ENCODE data around the gene RPS6KA2.
A peak's percentile ranks its signal among the peaks of the same experiment; 100 is the strongest.
"Not testable (repeated sequence)": the region's sequence is repeated elsewhere in the genome, so short reads cannot be mapped to it uniquely, and the experiment has no call there.

Gene RPS6KA2

DNA sequence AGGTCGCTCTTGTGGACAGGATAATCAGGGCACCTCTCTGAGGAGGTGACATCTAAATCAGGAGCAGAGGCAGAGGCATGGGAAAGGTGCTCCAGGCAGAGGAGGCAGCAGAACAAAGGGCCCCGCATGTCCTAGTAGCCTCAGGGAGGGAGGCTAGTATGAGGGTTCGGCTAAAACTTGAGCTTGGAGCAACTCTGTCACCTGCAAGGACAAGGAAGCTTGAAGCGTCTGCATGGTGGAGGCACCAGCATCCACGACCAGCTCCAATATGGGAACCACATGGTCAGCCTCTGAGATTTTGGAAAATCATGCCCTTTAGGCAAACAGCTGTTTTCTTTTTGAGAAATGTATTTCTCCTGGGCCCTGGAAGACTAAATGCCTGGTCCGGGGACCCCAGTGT is 231.3 kb downstream of the RPS6KA2 start:
- no peak for DNase-seq (ENCODE audit: low read depth)

GRCh38 chr6:166395351-166395750 is 231.7 kb downstream of the RPS6KA2 start:
- DNase-seq (ENCODE audit: low read depth): no peak

DNA sequence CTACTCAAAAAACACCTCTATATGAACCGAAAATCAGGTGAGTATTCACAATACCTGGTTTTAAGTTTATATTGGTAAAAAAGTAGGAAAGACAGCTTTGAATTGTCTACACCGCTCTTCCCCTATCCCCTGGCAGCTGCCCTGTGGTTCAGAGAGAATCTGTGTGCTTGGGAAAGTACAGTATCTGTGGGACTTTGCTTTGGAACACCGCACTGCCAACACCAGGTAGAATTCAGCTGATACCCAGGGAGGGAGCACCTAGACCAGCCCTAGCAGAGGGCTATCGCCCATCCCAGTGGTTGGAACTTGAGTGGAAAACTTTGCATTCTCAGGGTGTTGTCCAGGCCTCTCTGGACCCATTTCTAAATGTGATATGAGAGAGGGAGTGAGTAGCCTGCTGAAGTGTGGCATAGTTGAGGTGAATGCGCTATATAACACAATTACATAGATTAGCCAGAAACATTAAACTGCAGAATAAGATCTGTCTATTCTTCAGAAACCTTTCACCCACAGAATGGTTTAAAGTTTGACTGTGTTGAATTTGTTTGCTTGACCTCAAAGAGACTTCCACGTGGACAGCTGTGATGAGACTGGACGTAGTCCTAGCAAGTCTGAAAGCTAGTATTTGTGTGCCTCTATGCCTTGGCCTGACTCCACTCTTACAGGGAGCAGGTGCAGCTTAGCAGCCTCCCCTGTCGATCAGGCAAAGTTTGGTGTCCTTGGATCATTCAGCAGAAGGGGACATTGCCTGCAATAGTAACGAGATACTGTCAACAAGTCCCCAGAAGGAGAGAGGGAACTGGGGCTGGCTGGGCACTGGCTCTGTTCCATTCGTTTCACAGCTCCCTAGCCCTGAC is 232.8 kb downstream of the RPS6KA2 start:
- DNase-seq (ENCODE audit: low read depth): no peak

- no peak for DNase-seq (ENCODE audit: low read depth)
These were observed 233.6 kb downstream of the RPS6KA2 start for GRCh38 chr6:166393535-166393823.

DNA sequence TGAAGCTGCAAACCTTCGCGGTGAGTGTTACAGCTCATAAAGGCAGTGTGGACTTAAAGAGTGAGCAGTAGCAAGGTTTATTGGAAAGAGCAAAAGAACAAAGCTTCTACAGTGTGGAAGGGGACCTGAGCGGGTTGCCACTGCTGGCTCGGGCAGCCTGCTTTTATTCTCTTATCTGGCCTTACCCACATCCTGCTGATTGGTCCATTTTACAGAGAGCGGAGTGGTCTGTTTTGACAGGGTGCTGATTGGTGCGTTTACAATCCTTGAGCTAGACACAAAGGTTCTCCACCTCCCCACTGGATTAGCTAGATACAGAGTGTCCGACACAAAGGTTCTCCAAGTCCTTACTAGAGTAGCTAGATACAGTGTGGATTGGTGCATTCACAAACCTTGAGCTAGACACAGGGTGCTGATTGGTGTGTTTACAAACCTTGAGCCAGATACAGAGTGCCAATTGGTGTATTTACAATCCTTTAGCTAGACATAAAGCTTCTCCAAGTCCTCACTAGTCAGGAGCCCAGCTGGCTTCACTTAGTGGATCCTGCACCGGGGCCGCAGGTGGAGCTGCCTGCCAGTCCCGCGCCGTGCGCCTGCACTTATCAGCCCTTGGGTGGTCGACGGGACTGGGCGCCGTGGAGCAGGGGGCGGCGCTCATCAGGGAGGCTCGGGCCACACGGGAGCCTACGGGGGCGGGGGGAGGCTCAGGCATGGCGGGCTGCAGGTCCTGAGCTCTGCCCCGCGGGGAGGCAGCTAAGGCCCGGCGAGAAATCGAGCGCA is 234.1 kb downstream of the RPS6KA2 start:
- not testable (repeated sequence) for DNase-seq (ENCODE audit: low read depth)

DNA sequence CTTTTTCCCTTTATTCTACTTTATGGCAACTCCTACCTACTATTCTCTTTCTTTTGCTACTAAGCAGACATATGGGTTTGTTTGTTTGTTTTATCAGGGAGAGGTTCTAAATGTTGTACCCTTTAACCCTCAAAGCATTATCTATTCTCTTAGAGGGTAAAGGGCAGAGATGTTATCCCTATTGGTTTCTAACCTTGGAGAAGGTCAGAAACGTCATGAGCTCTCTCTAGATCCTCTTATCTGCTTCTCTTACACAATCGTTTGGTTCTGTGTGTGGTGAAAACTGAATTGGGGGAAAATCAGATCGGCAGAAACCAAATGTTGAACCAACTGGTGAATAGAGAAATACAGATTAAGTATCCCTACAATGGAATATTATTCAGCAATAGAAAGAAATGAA is 237.9 kb downstream of the RPS6KA2 start:
- DNase-seq (ENCODE audit: low read depth): no peak

DNA sequence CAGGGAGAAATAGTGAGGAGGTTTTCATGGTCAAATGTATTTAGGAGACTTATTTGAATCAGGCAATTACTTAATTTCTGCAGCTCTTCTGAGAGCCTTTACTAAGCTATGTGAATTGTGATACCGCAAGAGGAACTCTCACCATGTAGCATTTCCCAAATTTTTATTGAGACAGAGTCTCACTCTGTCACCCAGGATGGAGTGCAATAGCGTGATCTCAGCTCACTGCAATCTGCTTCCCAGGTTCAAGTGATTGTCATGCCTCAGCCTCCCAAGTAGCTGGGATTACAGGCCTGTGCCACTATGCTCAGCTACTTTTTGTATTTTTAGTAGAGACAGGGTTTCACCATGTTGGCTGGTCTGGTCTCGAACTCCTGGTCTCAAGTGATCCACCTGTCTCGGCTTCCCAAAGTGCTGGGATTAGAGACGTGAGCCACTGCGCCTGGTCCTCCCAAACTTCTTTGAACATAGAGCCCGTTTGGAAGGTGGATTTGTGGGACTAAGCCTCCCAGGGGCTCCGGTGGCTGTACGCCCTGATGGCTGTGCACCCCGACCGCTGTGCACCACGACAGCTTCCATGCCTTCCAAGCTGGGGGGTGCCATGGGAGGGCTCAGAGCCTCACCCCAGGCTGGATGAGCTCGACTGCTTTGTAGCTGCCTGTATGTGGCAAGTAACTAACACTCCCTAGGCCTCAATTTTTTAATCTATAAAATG is 238.6 kb downstream of the RPS6KA2 start:
- no peak for DNase-seq (ENCODE audit: low read depth)

DNA sequence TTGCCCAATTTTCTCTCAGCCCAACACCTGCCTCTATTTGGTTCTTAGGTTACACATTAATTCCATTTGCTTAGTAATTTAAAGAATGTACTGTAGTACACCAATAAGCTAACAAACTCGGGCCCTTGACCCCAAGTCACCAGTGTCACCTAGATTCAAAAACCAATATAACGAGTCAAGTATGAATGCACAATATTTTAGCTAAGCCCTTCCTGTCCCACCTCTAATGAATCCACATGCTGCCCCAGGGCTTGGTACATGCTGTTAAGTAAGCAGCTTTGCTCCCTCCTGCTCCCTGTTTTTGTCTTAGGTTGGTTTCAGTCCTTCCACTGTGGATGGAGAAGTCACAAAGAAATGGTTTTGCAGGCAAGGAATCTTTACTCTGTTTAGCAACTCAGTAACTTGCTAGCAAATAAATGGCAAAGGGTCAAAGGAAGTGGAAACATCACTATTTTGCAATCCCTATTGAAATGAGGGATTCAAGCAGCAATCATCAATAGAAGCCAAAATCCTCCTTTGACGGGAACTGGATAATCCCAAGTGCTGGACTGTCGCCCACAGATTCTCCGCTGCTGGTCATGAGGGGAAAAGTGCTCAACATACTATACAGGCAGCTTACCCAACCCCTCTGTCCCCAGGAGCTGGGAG is 239.3 kb downstream of the RPS6KA2 start:
- DNase-seq (ENCODE audit: low read depth): no peak

- DNase-seq (ENCODE audit: low read depth): not testable (repeated sequence)
These were observed 240.0 kb downstream of the RPS6KA2 start for GRCh38 chr6:166387098-166387497.

GRCh38 chr6:166386111-166386510 is 240.9 kb downstream of the RPS6KA2 start:
- no peak for DNase-seq (ENCODE audit: low read depth)

GRCh38 chr6:166383802-166384363 is 243.2 kb downstream of the RPS6KA2 start:
- peak; percentile 7 for DNase-seq (ENCODE audit: low read depth)

DNA sequence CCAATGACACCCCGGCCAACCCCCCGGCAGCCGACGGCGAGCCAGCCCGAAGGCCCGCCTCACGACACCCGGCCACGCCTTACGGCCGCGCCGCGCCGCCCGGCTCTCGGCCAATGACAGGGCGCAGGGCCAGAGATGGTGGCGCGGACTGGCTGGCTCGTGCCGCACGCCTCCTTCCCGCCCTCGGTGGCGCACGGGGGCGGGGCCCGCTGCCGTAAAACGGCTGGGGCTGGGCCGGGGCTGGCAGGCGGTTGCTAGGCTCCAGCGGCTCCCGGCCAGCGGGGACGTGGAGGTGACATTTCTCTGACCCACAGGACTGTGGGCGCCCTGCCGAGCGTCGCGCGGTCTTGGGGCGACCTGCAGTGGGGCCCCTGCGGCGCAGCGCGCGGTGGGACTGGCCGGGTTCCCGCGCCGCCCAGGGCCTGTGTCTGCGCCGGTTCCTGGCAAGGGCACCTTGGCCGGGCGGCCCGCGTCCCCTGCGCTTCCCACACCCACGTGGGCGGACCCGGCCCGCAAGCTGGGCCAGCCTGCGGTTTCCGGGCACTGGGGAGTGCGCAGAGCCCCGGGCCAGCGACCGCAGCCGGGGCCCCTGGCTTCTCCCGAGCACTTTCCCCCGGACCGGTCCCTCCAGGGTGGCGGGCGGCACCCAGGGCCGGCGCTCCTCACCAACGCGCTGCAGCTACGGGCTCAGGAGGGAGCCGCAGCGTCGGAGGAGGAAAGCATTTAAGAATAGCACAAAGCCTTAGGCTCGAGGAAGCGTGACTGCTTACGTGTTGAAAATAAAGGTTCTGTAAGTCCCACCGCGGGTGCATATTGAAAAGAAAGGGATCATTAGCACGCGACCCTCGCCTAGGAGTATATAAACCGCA is 243.9 kb downstream of the RPS6KA2 start, which contains the start of gene MPC1:
MPC1 (minus strand) TSS at position 8 of the 869 bp plus-strand sequence. CDS start 64 bp downstream, outside the sequence.
- peak; percentile 92 for DNase-seq (ENCODE audit: low read depth)

GRCh38 chr6:166382500-166382932 is 244.5 kb downstream of the RPS6KA2 start:
- DNase-seq (ENCODE audit: low read depth): no peak

- peak; percentile 55 for DNase-seq (ENCODE audit: low read depth)
These were observed 245.1 kb downstream of the RPS6KA2 start for GRCh38 chr6:166381733-166382499.

- DNase-seq (ENCODE audit: low read depth): no peak
These were observed 245.7 kb downstream of the RPS6KA2 start for GRCh38 chr6:166381381-166381732.

DNA sequence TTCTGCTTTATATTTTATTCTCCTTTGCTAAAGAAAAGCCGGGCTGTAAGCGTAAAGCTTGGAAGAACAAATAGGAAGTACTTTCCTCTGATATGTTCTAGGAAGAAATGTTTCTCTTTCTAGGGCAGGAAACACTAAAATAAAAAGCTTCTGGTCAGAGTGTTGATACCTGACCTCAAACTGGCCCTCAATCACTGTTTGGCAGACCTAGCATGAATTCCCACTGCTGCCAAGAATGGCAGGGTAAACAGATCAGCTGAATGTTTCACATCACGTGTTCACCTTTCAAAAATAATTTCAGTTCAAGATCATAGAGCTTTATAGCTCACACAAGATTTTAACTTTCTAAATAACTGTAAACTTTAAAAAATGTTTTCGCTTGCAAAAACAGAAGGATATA is 247.3 kb downstream of the RPS6KA2 start:
- no peak for DNase-seq (ENCODE audit: low read depth)

DNA sequence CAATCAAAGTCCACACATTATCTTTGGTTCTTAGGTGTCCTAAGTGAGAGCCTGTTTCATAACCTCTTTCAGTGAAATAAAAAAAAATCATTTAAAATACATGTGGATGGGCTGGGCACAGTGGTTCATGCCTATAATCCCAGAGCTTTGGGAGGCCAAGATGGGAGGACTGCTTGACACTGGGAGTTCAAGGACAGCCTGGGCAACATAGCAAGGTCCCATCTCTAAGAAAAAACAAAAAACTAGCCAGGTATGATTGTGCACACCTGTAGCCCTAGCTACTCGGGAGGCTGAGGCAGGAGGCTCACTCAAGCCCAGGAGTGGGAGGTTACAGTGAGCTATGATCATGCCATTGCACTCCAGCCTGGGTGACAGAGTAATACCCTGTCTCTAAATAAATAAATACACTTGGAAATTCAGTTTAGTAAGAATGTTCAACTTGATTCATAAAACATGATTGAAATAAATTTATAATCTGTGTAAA is 247.9 kb downstream of the RPS6KA2 start:
- DNase-seq (ENCODE audit: low read depth): no peak

- no peak for DNase-seq (ENCODE audit: low read depth)
These were observed 249.3 kb downstream of the RPS6KA2 start for GRCh38 chr6:166377721-166378120.

GRCh38 chr6:166375013-166375412 is 252.0 kb downstream of the RPS6KA2 start:
- DNase-seq (ENCODE audit: low read depth): no peak

DNA sequence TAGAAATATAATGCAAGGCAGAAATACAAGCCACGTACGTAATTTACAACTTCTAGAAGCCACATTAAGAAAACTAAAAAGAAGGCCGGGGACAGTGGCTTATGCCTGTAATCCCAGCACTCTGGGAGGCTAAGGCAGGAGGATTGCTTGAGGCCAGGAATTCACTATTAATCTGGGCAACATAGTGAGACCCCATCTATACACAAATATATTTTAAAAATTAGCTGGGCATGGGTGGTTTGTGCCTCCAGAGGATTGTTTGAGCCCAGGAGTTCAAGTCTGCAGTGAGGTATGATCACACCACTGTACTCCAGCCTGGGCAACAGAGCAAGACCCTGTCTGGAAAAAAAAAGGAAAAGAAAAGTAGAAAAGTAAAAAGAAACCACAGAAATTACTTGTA is 256.6 kb downstream of the RPS6KA2 start:
- DNase-seq (ENCODE audit: low read depth): no peak
